IMR-90 (cell line): Measurements from ENCODE around the gene C3orf80. TPM values are rescaled to one million over a fixed set of nuclear protein-coding genes. Genes with fewer than 3 reads are reported as not detected.

Source experiments
- ATAC-seq: fragments of 200-7000 bp; cut with Tn5 transposase; 2 replicates; pipeline ENCODE4 v1.9.1; 2020; ENCODE audit warnings: low read depth, mild to moderate bottlenecking, moderate library complexity
- BruUV-seq: library from RNA; stranded (reverse); fragments of 400-500 nt; replicated peaks from 2 replicates; lab custom pipeline; 2021; lab: Mats Ljungman, UMichigan
- CTCF ChIA-PET: fragments of 300-600 bp; formaldehyde crosslinking; extraction: SDS; loops from one replicate; lab custom pipeline; 2021; ENCODE audit warnings: antibody characterized with exemption; lab: Yijun Ruan, JAX
- POLR2A ChIA-PET: fragments of 300-600 bp; sonication (Branson Sonifier 250); formaldehyde crosslinking; loops from one replicate; lab custom pipeline; 2022; ENCODE audit warnings: antibody characterized with exemption; ENCODE audit not compliant: unreplicated experiment; lab: Charles Lee
- DNase-seq: peaks from one replicate; pipeline ENCODE4 v3.0.0; 2013
- H2AFZ ChIP-seq: replicated peaks from 2 replicates; pipeline ENCODE3; 2013; ENCODE audit warnings: low read length, mild to moderate bottlenecking; ENCODE audit not compliant: poor library complexity
- H2AK5ac ChIP-seq: 2 replicates; pipeline ENCODE4 v1.6.1; 2013; ENCODE audit warnings: low read depth, low read length, inconsistent platforms
- H2AK9ac ChIP-seq: replicated peaks from 2 replicates; pipeline ENCODE3; 2013; ENCODE audit warnings: mild to moderate bottlenecking, low read depth, low read length, moderate library complexity; ENCODE audit not compliant: poor library complexity
- H2BK120ac ChIP-seq: 2 replicates; pipeline ENCODE4 v1.6.1; 2013; ENCODE audit warnings: low read depth, low read length, inconsistent platforms
- H2BK15ac ChIP-seq: 3 replicates; pipeline ENCODE4 v1.6.1; 2013; ENCODE audit warnings: low read depth, low read length, inconsistent platforms
- H2BK20ac ChIP-seq: 2 replicates; pipeline ENCODE4 v1.6.1; 2013; ENCODE audit warnings: low read depth, mild to moderate bottlenecking, inconsistent platforms, low read length, moderate library complexity
- H2BK5ac ChIP-seq: 2 replicates; pipeline ENCODE4 v1.6.1; 2013; ENCODE audit warnings: mild to moderate bottlenecking, low read depth, low read length, inconsistent platforms; ENCODE audit not compliant: poor library complexity, severe bottlenecking
- H3K14ac ChIP-seq: replicated peaks from 2 replicates; pipeline ENCODE4 v1.6.1; 2013; ENCODE audit warnings: low read depth, low read length, inconsistent platforms
- H3K18ac ChIP-seq: 2 replicates; pipeline ENCODE4 v1.6.1; 2013; ENCODE audit warnings: low read depth, low read length, control low read depth
- H3K23ac ChIP-seq: 2 replicates; pipeline ENCODE4 v1.6.1; 2013; ENCODE audit warnings: low read depth, low read length, inconsistent platforms
- H3K27ac ChIP-seq: 2 replicates; pipeline ENCODE4 v1.5.1; 2013; ENCODE audit warnings: mild to moderate bottlenecking, control low read depth, low read length; ENCODE audit not compliant: insufficient read depth
- H3K27me3 ChIP-seq: 2 replicates; pipeline ENCODE4 v1.6.1; 2013; ENCODE audit warnings: low read length; ENCODE audit not compliant: control insufficient read depth, insufficient read depth
- H3K36me3 ChIP-seq: 2 replicates; pipeline ENCODE4 v1.6.1; 2013; ENCODE audit warnings: low read length, mixed read lengths; ENCODE audit not compliant: control insufficient read depth, insufficient read depth
- H3K4ac ChIP-seq: 2 replicates; pipeline ENCODE4 v1.6.1; 2013; ENCODE audit warnings: low read depth, low read length, inconsistent platforms
- H3K4me1 ChIP-seq: 2 replicates; pipeline ENCODE4 v1.6.1; 2013; ENCODE audit warnings: low read length, mixed read lengths; ENCODE audit not compliant: control insufficient read depth, insufficient read depth
- H3K4me2 ChIP-seq: 2 replicates; pipeline ENCODE4 v1.6.1; 2013; ENCODE audit warnings: low read depth, mild to moderate bottlenecking, control low read depth, low read length, moderate library complexity
- H3K4me3 ChIP-seq: 2 replicates; pipeline ENCODE4 v1.5.1; 2013; ENCODE audit warnings: low read depth, mild to moderate bottlenecking, control low read depth, low read length, moderate library complexity; ENCODE audit not compliant: insufficient read depth
- H3K56ac ChIP-seq: 2 replicates; pipeline ENCODE4 v1.6.1; 2013; ENCODE audit warnings: low read length, inconsistent platforms; ENCODE audit not compliant: insufficient read depth; ENCODE audit errors: extremely low read depth
- H3K79me1 ChIP-seq, 2 experiments: 2 replicates each; pipeline ENCODE4 v1.6.1; 2013; ENCODE audit warnings: low read length in 2 of 2, inconsistent platforms in 1 of 2, low read depth in 1 of 2
- H3K9ac ChIP-seq: 2 replicates; pipeline ENCODE4 v1.6.1; 2013; ENCODE audit warnings: low read depth, low read length, control low read depth
- H3K9me1 ChIP-seq: 2 replicates; pipeline ENCODE4 v1.6.1; 2013; ENCODE audit warnings: low read length, inconsistent platforms; ENCODE audit not compliant: insufficient read depth
- H3K9me3 ChIP-seq: 2 replicates; pipeline ENCODE4 v1.6.1; 2013; ENCODE audit warnings: low read length; ENCODE audit not compliant: control insufficient read depth, insufficient read depth
- H4K20me1 ChIP-seq: 2 replicates; pipeline ENCODE4 v1.6.1; 2013; ENCODE audit warnings: low read length, inconsistent platforms; ENCODE audit not compliant: insufficient read depth
- H4K5ac ChIP-seq: 2 replicates; pipeline ENCODE4 v1.6.1; 2013; ENCODE audit warnings: mild to moderate bottlenecking, low read depth, low read length, control low read depth
- H4K8ac ChIP-seq, 2 experiments: 2 replicates each; pipeline ENCODE4 v1.6.1; 2013; ENCODE audit warnings: low read depth in 2 of 2, low read length in 2 of 2, control low read depth in 1 of 2, inconsistent platforms in 1 of 2
- H4K91ac ChIP-seq: 2 replicates; pipeline ENCODE4 v1.6.1; 2013; ENCODE audit warnings: low read depth, low read length, inconsistent platforms; ENCODE audit not compliant: insufficient read depth
- BHLHE40 ChIP-seq: fragments of 150-350 bp; IDR thresholded peaks from 2 replicates; pipeline ENCODE4 v1.6.1; 2016; ENCODE audit warnings: mild to moderate bottlenecking, low read depth, low read length
- CHD1 ChIP-seq: IDR thresholded peaks from 2 replicates; pipeline ENCODE4 v1.6.1; 2012; ENCODE audit warnings: low read depth, low read length, improper control_type of control experiment
- MAZ ChIP-seq: IDR thresholded peaks from 2 replicates; pipeline ENCODE4 v1.6.1; 2012; ENCODE audit warnings: low read depth, mild to moderate bottlenecking, low read length, improper control_type of control experiment, moderate library complexity, borderline replicate concordance
- MXI1 ChIP-seq: IDR thresholded peaks from 2 replicates; pipeline ENCODE4 v1.6.1; 2012; ENCODE audit warnings: low read depth, mild to moderate bottlenecking, low read length, moderate library complexity, borderline replicate concordance
- RAD21 ChIP-seq: IDR thresholded peaks from 2 replicates; pipeline ENCODE4 v1.6.1; 2012; ENCODE audit warnings: low read length, improper control_type of control experiment
- WGBS, 2 experiments: methylation state at CpG; one replicate each; pipeline versions ENCODE4 v1.1.5 to v1.1.7; 2013; ENCODE audit warnings: missing lambda C conversion rate in 2 of 2; ENCODE audit not compliant: insufficient read length in 1 of 2; ENCODE audit errors: extremely low coverage in 2 of 2; 5-methylcytosine and 5-hydroxymethylcytosine counted together
- dilution Hi-C: fragments of 300-500 bp; cut with HindIII; formaldehyde crosslinking; loops from one replicate; pipeline ENCODE4 v1.14.3; 2018; ENCODE audit warnings: low sequenced_read_pairs; ENCODE audit not compliant: unreplicated experiment
- in situ Hi-C: fragments of 300-500 bp; cut with MboI; formaldehyde crosslinking; loops from 3 replicates; pipeline ENCODE4 v1.14.3; 2019; ENCODE audit warnings: low sequenced_read_pairs, inconsistent platforms, mixed read lengths
- intact Hi-C: fragments of 100-400 bp; cut with micrococcal nuclease; formaldehyde crosslinking; loops from 2 replicates; pipeline ENCODE4 v1.10.0; 2022
- polyA plus RNA-seq, 3 experiments: library from polyadenylated mRNA; depleted of rRNA; stranded (reverse); fragments of >200 nt; gene quantifications; 2 replicates each; pipeline ENCODE4 v1.2.3, GENCODE V29; 2012; ENCODE audit warnings: low replicate concordance in 1 of 3
- total RNA-seq: library from RNA; depleted of rRNA; stranded (reverse); fragments of >200 nt; gene quantifications from 2 replicates; pipeline ENCODE4 v1.2.3, GENCODE V29; 2012
- TF ChIP-seq, protein P1 (sequence below): fragments of 150-350 bp; IDR thresholded peaks from 2 replicates; pipeline ENCODE4 v1.6.1; 2016; ENCODE audit warnings: low read depth, mild to moderate bottlenecking, low read length, moderate library complexity, borderline replicate concordance
- TF ChIP-seq, protein P2 (sequence below): fragments of 150-350 bp; IDR thresholded peaks from 2 replicates; pipeline ENCODE4 v1.6.1; 2017; ENCODE audit warnings: mild to moderate bottlenecking, antibody characterized with exemption, low read length, low read depth

The C3orf80 gene
- total and polyA plus RNA-seq, 2 of the 4 experiments (the other 2 are of a cell fraction): not detected

GRCh38 chr3:160187288-160187687 lies 37.9 kb upstream of the C3orf80 start:
- Histone ChIP-seq H3K36me3 (no peaks in the 10 kb centered on the region), H2AK5ac (no peak overlapping the region), H3K9me1 (no peaks in the 10 kb centered on the region), H3K4me3 (no peak overlapping the region), H3K27ac (no peak overlapping the region), H3K14ac (no peak overlapping the region), H3K9me3 (no peaks in the 10 kb centered on the region), H2AFZ (no peak overlapping the region), H3K4me2 (no peak overlapping the region), H4K91ac (no peak overlapping the region), H2BK20ac (no peak overlapping the region), H4K5ac (no peak overlapping the region), H2BK15ac (no peak overlapping the region), H3K23ac (no peak overlapping the region), H3K4me1 (0 out of 2 replicates have a peak, but pooled peaks cover 2% of the 10 kb centered on the region), H2BK120ac (no peak overlapping the region), H4K8ac (no peak overlapping the region), H3K56ac (no peak overlapping the region), H3K4ac (no peak overlapping the region), H4K20me1 (no peaks in the 10 kb centered on the region), H3K9ac (no peak overlapping the region), H2AK9ac (no peak overlapping the region), H2BK5ac (no peak overlapping the region), H3K27me3 (no peaks in the 10 kb centered on the region), H3K18ac (no peak overlapping the region), H3K79me1 (no peaks in the 10 kb centered on the region)
- POLR2A ChIA-PET: interaction anchor here (0.6 kb wide), 1 partner anchor 258 kb away, joined by 4 read pairs; no protein-coding TSS in a partner anchor
- ATAC-seq (no peak), DNase-seq (no peak)
- TF ChIP-seq MXI1 (no peak), BHLHE40 (no peak), CHD1 (no peak), RAD21 (no peak), MAZ (no peak)
- TF ChIP-seq, protein P1, sequence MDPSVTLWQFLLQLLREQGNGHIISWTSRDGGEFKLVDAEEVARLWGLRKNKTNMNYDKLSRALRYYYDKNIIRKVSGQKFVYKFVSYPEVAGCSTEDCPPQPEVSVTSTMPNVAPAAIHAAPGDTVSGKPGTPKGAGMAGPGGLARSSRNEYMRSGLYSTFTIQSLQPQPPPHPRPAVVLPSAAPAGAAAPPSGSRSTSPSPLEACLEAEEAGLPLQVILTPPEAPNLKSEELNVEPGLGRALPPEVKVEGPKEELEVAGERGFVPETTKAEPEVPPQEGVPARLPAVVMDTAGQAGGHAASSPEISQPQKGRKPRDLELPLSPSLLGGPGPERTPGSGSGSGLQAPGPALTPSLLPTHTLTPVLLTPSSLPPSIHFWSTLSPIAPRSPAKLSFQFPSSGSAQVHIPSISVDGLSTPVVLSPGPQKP: no peak
- TF ChIP-seq, protein P2, sequence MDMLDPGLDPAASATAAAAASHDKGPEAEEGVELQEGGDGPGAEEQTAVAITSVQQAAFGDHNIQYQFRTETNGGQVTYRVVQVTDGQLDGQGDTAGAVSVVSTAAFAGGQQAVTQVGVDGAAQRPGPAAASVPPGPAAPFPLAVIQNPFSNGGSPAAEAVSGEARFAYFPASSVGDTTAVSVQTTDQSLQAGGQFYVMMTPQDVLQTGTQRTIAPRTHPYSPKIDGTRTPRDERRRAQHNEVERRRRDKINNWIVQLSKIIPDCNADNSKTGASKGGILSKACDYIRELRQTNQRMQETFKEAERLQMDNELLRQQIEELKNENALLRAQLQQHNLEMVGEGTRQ: no peak
- CTCF ChIA-PET: interaction anchor here (1.7 kb wide), 1 partner anchor 9 kb away, joined by 5 read pairs; no protein-coding TSS in a partner anchor
- no TSS peak for BruUV-seq
- no CpG with 5 or more reads among the region's 2 CpGs for WGBS, 2 experiments
- dilution Hi-C loops: no loop called here
- in situ Hi-C loops: no loop called here
- intact Hi-C loops: no loop called here
